ENCODE measurements around the gene GNGT2.

DNA sequence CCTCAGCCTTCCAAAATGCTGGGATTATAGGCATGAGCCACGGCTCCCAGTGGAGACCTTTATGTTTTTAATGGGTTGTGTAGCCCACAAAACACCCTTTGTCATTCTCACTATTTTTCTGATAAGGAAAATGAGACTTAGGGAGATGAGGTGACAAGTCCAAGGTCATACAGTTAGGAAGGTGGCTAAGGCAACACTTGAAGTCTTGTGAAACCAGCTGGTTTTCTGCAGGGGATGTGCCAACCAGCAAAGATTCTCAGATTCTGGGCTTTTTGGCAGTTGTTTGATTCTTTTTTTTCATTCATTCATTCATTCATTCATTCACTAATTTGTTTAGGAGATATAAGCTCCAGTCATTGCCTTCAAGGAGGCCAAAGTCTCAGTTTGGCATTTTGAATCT is 30.2 kb upstream of the GNGT2 start:
- no peak for TF ChIP-seq CTCF (IDR thresholded peaks at IDR 0.05; ENCODE audit: poor library complexity, severe bottlenecking)
- TF ChIP-seq POLR2AphosphoS5 (IDR thresholded peaks at IDR 0.05) = no peak
- no peak for TF ChIP-seq SMC3 (conservative IDR thresholded peaks at IDR 0.05; ENCODE audit: poor library complexity)
- TF ChIP-seq RAD21 (conservative IDR thresholded peaks at IDR 0.05) = no peak
- no peak for TF ChIP-seq TAF1 (IDR thresholded peaks at IDR 0.05; ENCODE audit: low read depth)
- TF ChIP-seq EZH2 (IDR thresholded peaks at IDR 0.05; ENCODE audit: borderline replicate concordance, insufficient read depth, low read length, poor library complexity, severe bottlenecking) = no peak
- TF ChIP-seq EP300 (conservative IDR thresholded peaks at IDR 0.05; ENCODE audit: poor library complexity, severe bottlenecking) = no peak
- TF ChIP-seq, protein P1, sequence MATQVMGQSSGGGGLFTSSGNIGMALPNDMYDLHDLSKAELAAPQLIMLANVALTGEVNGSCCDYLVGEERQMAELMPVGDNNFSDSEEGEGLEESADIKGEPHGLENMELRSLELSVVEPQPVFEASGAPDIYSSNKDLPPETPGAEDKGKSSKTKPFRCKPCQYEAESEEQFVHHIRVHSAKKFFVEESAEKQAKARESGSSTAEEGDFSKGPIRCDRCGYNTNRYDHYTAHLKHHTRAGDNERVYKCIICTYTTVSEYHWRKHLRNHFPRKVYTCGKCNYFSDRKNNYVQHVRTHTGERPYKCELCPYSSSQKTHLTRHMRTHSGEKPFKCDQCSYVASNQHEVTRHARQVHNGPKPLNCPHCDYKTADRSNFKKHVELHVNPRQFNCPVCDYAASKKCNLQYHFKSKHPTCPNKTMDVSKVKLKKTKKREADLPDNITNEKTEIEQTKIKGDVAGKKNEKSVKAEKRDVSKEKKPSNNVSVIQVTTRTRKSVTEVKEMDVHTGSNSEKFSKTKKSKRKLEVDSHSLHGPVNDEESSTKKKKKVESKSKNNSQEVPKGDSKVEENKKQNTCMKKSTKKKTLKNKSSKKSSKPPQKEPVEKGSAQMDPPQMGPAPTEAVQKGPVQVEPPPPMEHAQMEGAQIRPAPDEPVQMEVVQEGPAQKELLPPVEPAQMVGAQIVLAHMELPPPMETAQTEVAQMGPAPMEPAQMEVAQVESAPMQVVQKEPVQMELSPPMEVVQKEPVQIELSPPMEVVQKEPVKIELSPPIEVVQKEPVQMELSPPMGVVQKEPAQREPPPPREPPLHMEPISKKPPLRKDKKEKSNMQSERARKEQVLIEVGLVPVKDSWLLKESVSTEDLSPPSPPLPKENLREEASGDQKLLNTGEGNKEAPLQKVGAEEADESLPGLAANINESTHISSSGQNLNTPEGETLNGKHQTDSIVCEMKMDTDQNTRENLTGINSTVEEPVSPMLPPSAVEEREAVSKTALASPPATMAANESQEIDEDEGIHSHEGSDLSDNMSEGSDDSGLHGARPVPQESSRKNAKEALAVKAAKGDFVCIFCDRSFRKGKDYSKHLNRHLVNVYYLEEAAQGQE (IDR thresholded peaks at IDR 0.05; ENCODE audit: borderline replicate concordance) = no peak
- TF ChIP-seq MXI1 (conservative IDR thresholded peaks at IDR 0.05; ENCODE audit: poor library complexity, severe bottlenecking) = no peak

Data from neural cell (in vitro differentiated cells).